ENCODE data around the gene SEMA3G. TPM values are rescaled to one million over a fixed set of nuclear protein-coding genes. Genes with fewer than 3 reads are reported as not detected.
A peak's percentile ranks its signal among the peaks of the same experiment; 100 is the strongest.

SEMA3G gene
- polyA plus RNA-seq, 1 donor from 2014 or later = not detected

- no peaks in the 10 kb centered on the region for H3K9me3 ChIP-seq (ENCODE audit: low read length)
- no peak overlapping the region for H3K27ac ChIP-seq (ENCODE audit: low read length)
- H2AFZ ChIP-seq (ENCODE audit: low read depth, low read length) = no peak overlapping the region
- no peak overlapping the region for H3K4me3 ChIP-seq (ENCODE audit: low read length)
- H4K20me1 ChIP-seq (ENCODE audit: insufficient read depth) = no peaks in the 10 kb centered on the region
- H3K4me2 ChIP-seq (ENCODE audit: low read length) = no peak overlapping the region
- H3K9me2 ChIP-seq (ENCODE audit: insufficient read depth, low read length) = no peaks in the 10 kb centered on the region
- H3K27me3 ChIP-seq (ENCODE audit: insufficient read depth, low read depth, low read length) = no peaks in the 10 kb centered on the region
- no peak for TF ChIP-seq CTCF (IDR thresholded peaks at IDR 0.05; ENCODE audit: poor library complexity, severe bottlenecking)
- TF ChIP-seq EP300 (conservative IDR thresholded peaks at IDR 0.05; ENCODE audit: poor library complexity, severe bottlenecking) = no peak
- H3F3A ChIP-seq (ENCODE audit: insufficient read depth, low read length, poor library complexity, severe bottlenecking) = no peaks in the 10 kb centered on the region
- H3K79me2 ChIP-seq (replicated peaks; ENCODE audit: insufficient read depth, low read length) = peaks cover 42% of the 10 kb centered on the region
- H3K9ac ChIP-seq (ENCODE audit: low read length) = no peak overlapping the region
- no peaks in the 10 kb centered on the region for H3K36me3 ChIP-seq (ENCODE audit: insufficient read depth, low read length)
Measured at GRCh38 chr3:52461874-52462273, 17.0 kb upstream of the SEMA3G start.

- no peaks in the 10 kb centered on the region for H3K9me3 ChIP-seq (ENCODE audit: low read length)
- H3K27me3 ChIP-seq (ENCODE audit: insufficient read depth, low read depth, low read length) = no peaks in the 10 kb centered on the region
- no peaks in the 10 kb centered on the region for H3K36me3 ChIP-seq (ENCODE audit: insufficient read depth, low read length)
- H3K9me2 ChIP-seq (ENCODE audit: insufficient read depth, low read length) = no peaks in the 10 kb centered on the region
- no peak overlapping the region for H3K4me2 ChIP-seq (ENCODE audit: low read length)
- no peak overlapping the region for H3K9ac ChIP-seq (ENCODE audit: low read length)
- H3K27ac ChIP-seq (ENCODE audit: low read length) = no peak overlapping the region
- no peaks in the 10 kb centered on the region for H4K20me1 ChIP-seq (ENCODE audit: insufficient read depth)
- peaks cover 40% of the 10 kb centered on the region for H3K79me2 ChIP-seq (replicated peaks; ENCODE audit: insufficient read depth, low read length)
- H3K4me3 ChIP-seq (ENCODE audit: low read length) = no peak overlapping the region
- no peak overlapping the region for H2AFZ ChIP-seq (ENCODE audit: low read depth, low read length)
- peaks cover 6% of the 10 kb centered on the region for H3F3A ChIP-seq (ENCODE audit: insufficient read depth, low read length, poor library complexity, severe bottlenecking)
- no peak for TF ChIP-seq RAD21 (conservative IDR thresholded peaks at IDR 0.05)
- TF ChIP-seq EP300 (conservative IDR thresholded peaks at IDR 0.05; ENCODE audit: poor library complexity, severe bottlenecking) = no peak
Measured at GRCh38 chr3:52458770-52459545, 14.1 kb upstream of the SEMA3G start.

- Histone ChIP-seq H3F3A (ENCODE audit: insufficient read depth, low read length, poor library complexity, severe bottlenecking) (peaks cover 6% of the 10 kb centered on the region), H3K9me2 (ENCODE audit: insufficient read depth, low read length) (no peaks in the 10 kb centered on the region), H2AFZ (ENCODE audit: low read depth, low read length) (no peak overlapping the region), H4K20me1 (ENCODE audit: insufficient read depth) (no peaks in the 10 kb centered on the region), H3K79me2 (replicated peaks; ENCODE audit: insufficient read depth, low read length) (peaks cover 40% of the 10 kb centered on the region), H3K9me3 (ENCODE audit: low read length) (no peaks in the 10 kb centered on the region), H3K9ac (ENCODE audit: low read length) (no peak overlapping the region), H3K36me3 (ENCODE audit: insufficient read depth, low read length) (no peaks in the 10 kb centered on the region), H3K27ac (ENCODE audit: low read length) (no peak overlapping the region), H3K27me3 (ENCODE audit: insufficient read depth, low read depth, low read length) (no peaks in the 10 kb centered on the region), H3K4me3 (ENCODE audit: low read length) (peak overlapping the region; percentile 95), H3K4me2 (ENCODE audit: low read length) (no peak overlapping the region)
- no peak for TF ChIP-seq EP300 (conservative IDR thresholded peaks at IDR 0.05; ENCODE audit: poor library complexity, severe bottlenecking)
- TF ChIP-seq RAD21 (conservative IDR thresholded peaks at IDR 0.05) = no peak
- no peak for TF ChIP-seq TAF1 (IDR thresholded peaks at IDR 0.05; ENCODE audit: low read depth)
- no peak for TF ChIP-seq REST (IDR thresholded peaks at IDR 0.05; ENCODE audit: borderline replicate concordance)
- TF ChIP-seq EZH2 (IDR thresholded peaks at IDR 0.05; ENCODE audit: borderline replicate concordance, insufficient read depth, low read length, poor library complexity, severe bottlenecking) = no peak
Measured at GRCh38 chr3:52458031-52458760, 13.3 kb upstream of the SEMA3G start.

Measured in neural cell (in vitro differentiated cells).